ENCODE data around the gene SLC39A5.
"Not testable (repeated sequence)": the region's sequence is repeated elsewhere in the genome, so short reads cannot be mapped to it uniquely, and the experiment has no call there.

The SLC39A5 gene

GRCh38 chr12:56282579-56282978 lies 52.7 kb downstream of the SLC39A5 start:
- DNase-seq = no peak

GRCh38 chr12:56284263-56284662 lies 54.4 kb downstream of the SLC39A5 start:
- DNase-seq = not testable (repeated sequence)

DNA sequence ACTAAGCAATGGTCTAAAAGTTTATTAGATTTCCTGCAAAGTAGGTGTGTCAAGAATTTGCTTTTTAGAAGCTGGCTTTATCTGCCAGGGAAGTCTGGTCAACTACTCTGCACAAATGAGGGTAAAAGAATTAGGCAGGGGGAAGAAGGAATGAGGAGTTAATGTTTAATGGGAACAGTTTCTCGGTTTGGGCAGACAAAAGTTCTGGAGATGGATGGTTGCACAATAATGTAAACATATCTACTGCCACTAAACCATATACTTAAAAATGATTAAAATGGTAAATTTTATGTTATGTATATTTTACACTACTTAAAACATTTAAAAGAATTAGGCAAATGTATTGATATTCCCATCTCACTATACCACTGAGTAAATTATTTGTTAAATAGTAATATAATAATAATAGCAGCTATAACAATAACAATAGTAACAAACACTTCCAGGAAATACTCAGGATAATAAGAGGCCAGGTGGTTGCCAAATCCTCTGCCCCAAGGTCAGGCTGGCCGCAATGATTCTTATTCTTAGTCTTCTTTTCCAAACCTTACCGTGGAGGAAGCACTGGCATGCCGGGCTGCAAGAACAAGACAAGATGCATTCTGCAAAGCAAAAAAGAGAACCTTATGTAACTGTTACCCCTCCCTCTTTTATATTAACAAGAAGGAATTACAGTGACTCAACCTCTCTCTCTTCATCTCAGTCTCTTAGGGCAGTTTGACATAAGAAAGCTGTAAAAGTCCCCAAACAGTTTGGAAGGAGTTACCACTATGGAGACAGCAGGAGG lies 56.4 kb downstream of the SLC39A5 start:
- DNase-seq = no peak

All from stimulated activated CD8-positive, alpha-beta memory T cell treated with anti-CD3 and anti-CD28 coated beads, Interleukin-4, amount 100 ng/mL, for 48 hours (primary cell).